Transverse colon (tissue), 4 donors: ENCODE results near the gene AVEN.

Experiments used
- EP300 ChIP-seq: sonication (generic); formaldehyde crosslinking; IDR thresholded peaks from one replicate; pipeline ENCODE4 v1.6.1; 2017; ENCODE audit warnings: antibody characterized with exemption, low read depth
- POLR2A ChIP-seq: fragments of 450-650 bp; IDR thresholded peaks from one replicate; pipeline ENCODE4 v1.6.1; 2016; ENCODE audit warnings: antibody characterized with exemption, mild to moderate bottlenecking, moderate library complexity
- POLR2AphosphoS5 ChIP-seq, 3 donors: sonication (generic); formaldehyde crosslinking; IDR thresholded peaks; one replicate each; pipeline ENCODE4 v1.6.1; 2016; ENCODE audit warnings: antibody characterized with exemption in 3 of 3
- TF ChIP-seq, protein P1 (sequence below), 5 experiments: fragments of 200-600 bp in 3 of 5; fragments of 450-650 bp in 2 of 5; sonication (generic) in 3 of 5; IDR thresholded peaks; 1 replicate in 2 of 5; 2 replicates in 3 of 5; pipeline ENCODE4 v1.5.1; 2016 to 2017; ENCODE audit warnings: antibody characterized with exemption in 5 of 5, inconsistent platforms in 3 of 5, mild to moderate bottlenecking in 2 of 5, moderate library complexity in 1 of 5

DNA sequence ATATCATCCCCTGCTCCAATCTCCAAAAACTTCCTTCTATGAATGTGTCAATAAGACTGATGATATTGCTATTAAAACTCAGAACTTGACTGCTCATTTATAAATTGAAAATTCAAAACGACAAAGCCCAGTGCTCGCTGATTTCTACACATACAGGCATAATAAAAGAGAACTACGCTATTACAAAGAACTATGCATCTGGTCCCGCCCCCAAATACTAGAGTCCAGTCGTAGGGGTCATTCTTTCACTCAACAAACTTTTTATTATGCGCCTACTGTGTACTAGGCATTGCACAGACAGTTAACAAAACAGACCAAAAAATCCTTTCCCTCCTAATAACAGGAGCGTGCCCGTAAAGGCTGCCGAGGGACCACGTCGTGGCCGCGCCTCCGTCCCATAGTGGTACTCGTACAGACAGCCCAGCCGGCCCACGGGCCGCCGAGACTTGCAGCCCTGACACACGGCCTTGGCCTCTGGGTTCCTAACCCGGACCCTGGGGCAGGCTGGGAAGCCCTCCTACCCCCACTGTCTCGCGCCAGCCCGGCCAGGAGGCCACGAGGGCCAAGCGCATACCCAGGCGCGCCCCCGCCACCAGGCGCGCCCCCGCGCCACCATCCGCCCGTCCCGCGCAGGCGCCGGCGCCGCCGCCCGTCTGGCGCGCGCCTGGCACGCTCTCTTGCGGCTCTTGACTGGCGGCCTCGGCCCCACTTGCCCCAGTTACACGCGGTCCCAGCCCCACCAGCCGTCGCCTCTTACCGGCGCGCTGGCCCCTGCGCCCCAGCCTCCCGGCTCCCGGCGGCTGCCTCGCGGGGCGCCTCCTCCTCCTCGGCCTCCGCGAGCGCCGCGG lies 757 bp downstream of the AVEN start:
- TF ChIP-seq, protein P1, sequence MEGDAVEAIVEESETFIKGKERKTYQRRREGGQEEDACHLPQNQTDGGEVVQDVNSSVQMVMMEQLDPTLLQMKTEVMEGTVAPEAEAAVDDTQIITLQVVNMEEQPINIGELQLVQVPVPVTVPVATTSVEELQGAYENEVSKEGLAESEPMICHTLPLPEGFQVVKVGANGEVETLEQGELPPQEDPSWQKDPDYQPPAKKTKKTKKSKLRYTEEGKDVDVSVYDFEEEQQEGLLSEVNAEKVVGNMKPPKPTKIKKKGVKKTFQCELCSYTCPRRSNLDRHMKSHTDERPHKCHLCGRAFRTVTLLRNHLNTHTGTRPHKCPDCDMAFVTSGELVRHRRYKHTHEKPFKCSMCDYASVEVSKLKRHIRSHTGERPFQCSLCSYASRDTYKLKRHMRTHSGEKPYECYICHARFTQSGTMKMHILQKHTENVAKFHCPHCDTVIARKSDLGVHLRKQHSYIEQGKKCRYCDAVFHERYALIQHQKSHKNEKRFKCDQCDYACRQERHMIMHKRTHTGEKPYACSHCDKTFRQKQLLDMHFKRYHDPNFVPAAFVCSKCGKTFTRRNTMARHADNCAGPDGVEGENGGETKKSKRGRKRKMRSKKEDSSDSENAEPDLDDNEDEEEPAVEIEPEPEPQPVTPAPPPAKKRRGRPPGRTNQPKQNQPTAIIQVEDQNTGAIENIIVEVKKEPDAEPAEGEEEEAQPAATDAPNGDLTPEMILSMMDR (IDR thresholded peaks at IDR 0.05) = no peak
- TF ChIP-seq POLR2AphosphoS5 (IDR thresholded peaks at IDR 0.05) (peak in 2 of 3 donors; percentile 57 to 69), POLR2A (peak; percentile 24), EP300 (no peak)
